ENCODE measurements around the gene TYSND1.

- TF ChIP-seq CTCF (IDR thresholded peaks at IDR 0.05) = no peak
- no peak for TF ChIP-seq POLR2AphosphoS5 (IDR thresholded peaks at IDR 0.05)
- no peak for TF ChIP-seq POLR2A (IDR thresholded peaks at IDR 0.05)
Observed at GRCh38 chr10:70140297-70140696, 6.2 kb downstream of the TYSND1 start.

All from prostate gland (tissue), 2 donors.